HUES64 (cell line): ENCODE measurements around the gene TPK1.
"Not testable (repeated sequence)": the region's sequence is repeated elsewhere in the genome, so short reads cannot be mapped to it uniquely, and the experiment has no call there.

Experiments
- H3K27ac ChIP-seq: 2 replicates; pipeline ENCODE4 v1.7.0; 2013; ENCODE audit warnings: low read depth, low read length, inconsistent platforms
- H3K27me3 ChIP-seq: 2 replicates; pipeline ENCODE4 v1.6.1; 2013; ENCODE audit warnings: mild to moderate bottlenecking, low read length; ENCODE audit not compliant: insufficient read depth
- H3K36me3 ChIP-seq: 2 replicates; pipeline ENCODE4 v1.6.1; 2013; ENCODE audit warnings: mild to moderate bottlenecking, low read length; ENCODE audit not compliant: insufficient read depth
- H3K4me1 ChIP-seq: 2 replicates; pipeline ENCODE4 v1.6.1; 2013; ENCODE audit warnings: mild to moderate bottlenecking, low read length, moderate library complexity; ENCODE audit not compliant: insufficient read depth
- H3K4me3 ChIP-seq: 2 replicates; pipeline ENCODE4 v1.5.1; 2013; ENCODE audit warnings: mild to moderate bottlenecking, low read length, moderate library complexity
- H3K9ac ChIP-seq: 2 replicates; pipeline ENCODE4 v1.6.1; 2013; ENCODE audit warnings: mild to moderate bottlenecking, low read depth, low read length
- H3K9me3 ChIP-seq: 2 replicates; pipeline ENCODE4 v1.6.1; 2013; ENCODE audit warnings: low read depth, low read length; ENCODE audit not compliant: insufficient read depth
- WGBS: fragments of 150-250, 120-280 bp; methylation state at CpG from one replicate; pipeline ENCODE4 v1.1.7; 2013; ENCODE audit warnings: missing lambda C conversion rate; 5-methylcytosine and 5-hydroxymethylcytosine counted together

The TPK1 gene

GRCh38 chr7:144747936-144748335 is 87.9 kb downstream of the TPK1 start:
- 94% methylated on average over 2 of the region's 2 CpGs for WGBS
- Histone ChIP-seq H3K27ac (no peak overlapping the region), H3K4me3 (no peak overlapping the region), H3K9me3 (no peaks in the 10 kb centered on the region), H3K36me3 (no peaks in the 10 kb centered on the region), H3K27me3 (no peaks in the 10 kb centered on the region), H3K4me1 (no peaks in the 10 kb centered on the region), H3K9ac (no peak overlapping the region)

GRCh38 chr7:144738708-144739314 is 97.0 kb downstream of the TPK1 start:
- Histone ChIP-seq H3K9ac (no peak overlapping the region), H3K36me3 (no peaks in the 10 kb centered on the region), H3K27me3 (no peaks in the 10 kb centered on the region), H3K9me3 (no peaks in the 10 kb centered on the region), H3K4me1 (no peaks in the 10 kb centered on the region), H3K27ac (no peak overlapping the region), H3K4me3 (no peak overlapping the region)
- WGBS = 76% methylated on average over 5 of the region's 5 CpGs

- no peaks in the 10 kb centered on the region for H3K4me1 ChIP-seq
- no peaks in the 10 kb centered on the region for H3K9me3 ChIP-seq
- WGBS = 85% methylated on average over 2 of the region's 3 CpGs
Observed at GRCh38 chr7:144738146-144738545, 97.7 kb downstream of the TPK1 start.

GRCh38 chr7:144736880-144737493 is 98.9 kb downstream of the TPK1 start:
- no peak overlapping the region for H3K27ac ChIP-seq
- no peaks in the 10 kb centered on the region for H3K27me3 ChIP-seq
- H3K9me3 ChIP-seq = no peaks in the 10 kb centered on the region
- H3K9ac ChIP-seq = no peak overlapping the region
- H3K4me1 ChIP-seq = no peaks in the 10 kb centered on the region
- 32% methylated on average over 1 of the region's 1 CpG for WGBS
- H3K4me3 ChIP-seq = no peak overlapping the region
- H3K36me3 ChIP-seq = no peaks in the 10 kb centered on the region

More at GRCh38 chr7:144738146-144738545, 97.7 kb downstream of the TPK1 start:
- H3K27me3 ChIP-seq = no peaks in the 10 kb centered on the region
- no peak overlapping the region for H3K4me3 ChIP-seq
- H3K9ac ChIP-seq = no peak overlapping the region
- H3K27ac ChIP-seq = no peak overlapping the region
- no peaks in the 10 kb centered on the region for H3K36me3 ChIP-seq

- Histone ChIP-seq H3K4me3 (no peak overlapping the region), H3K9me3 (no peaks in the 10 kb centered on the region), H3K4me1 (no peaks in the 10 kb centered on the region), H3K36me3 (no peaks in the 10 kb centered on the region), H3K27me3 (no peaks in the 10 kb centered on the region), H3K9ac (no peak overlapping the region), H3K27ac (no peak overlapping the region)
- 93% methylated on average over 8 of the region's 8 CpGs for WGBS
Observed at GRCh38 chr7:144735505-144736276, 100.2 kb downstream of the TPK1 start.

GRCh38 chr7:144731661-144732351 is 104.0 kb downstream of the TPK1 start:
- Histone ChIP-seq H3K9ac (no peak overlapping the region), H3K36me3 (no peaks in the 10 kb centered on the region), H3K27ac (no peak overlapping the region), H3K9me3 (no peaks in the 10 kb centered on the region), H3K27me3 (no peaks in the 10 kb centered on the region), H3K4me3 (no peak overlapping the region), H3K4me1 (no peaks in the 10 kb centered on the region)
- WGBS = 93% methylated on average over 5 of the region's 6 CpGs

- Histone ChIP-seq H3K9me3 (no peaks in the 10 kb centered on the region), H3K27ac (no peak overlapping the region), H3K36me3 (no peaks in the 10 kb centered on the region), H3K4me3 (no peak overlapping the region), H3K9ac (no peak overlapping the region), H3K27me3 (no peaks in the 10 kb centered on the region), H3K4me1 (no peaks in the 10 kb centered on the region)
- no CpG with 5 or more reads among the region's 3 CpGs for WGBS
Observed at GRCh38 chr7:144730224-144730623, 105.6 kb downstream of the TPK1 start.

GRCh38 chr7:144729226-144729625 is 106.6 kb downstream of the TPK1 start:
- Histone ChIP-seq H3K36me3 (no peaks in the 10 kb centered on the region), H3K9ac (no peak overlapping the region), H3K27me3 (no peaks in the 10 kb centered on the region), H3K4me3 (no peak overlapping the region), H3K4me1 (no peaks in the 10 kb centered on the region), H3K9me3 (no peaks in the 10 kb centered on the region), H3K27ac (no peak overlapping the region)
- 100% methylated on average over 1 of the region's 2 CpGs for WGBS

- Histone ChIP-seq H3K9me3 (no peaks in the 10 kb centered on the region), H3K36me3 (no peaks in the 10 kb centered on the region), H3K9ac (no peak overlapping the region), H3K4me1 (no peaks in the 10 kb centered on the region), H3K27ac (no peak overlapping the region), H3K4me3 (no peak overlapping the region), H3K27me3 (no peaks in the 10 kb centered on the region)
- WGBS = 92% methylated on average over 4 of the region's 4 CpGs
Observed at GRCh38 chr7:144728551-144728950, 107.3 kb downstream of the TPK1 start.

- H3K4me1 ChIP-seq = not testable (repeated sequence)
Observed at GRCh38 chr7:144726840-144727239, 109.0 kb downstream of the TPK1 start.

GRCh38 chr7:144725070-144725469 is 110.8 kb downstream of the TPK1 start:
- WGBS = 100% methylated on average over 1 of the region's 1 CpG
- H3K27me3 ChIP-seq = no peaks in the 10 kb centered on the region
- no peak overlapping the region for H3K27ac ChIP-seq
- H3K9ac ChIP-seq = no peak overlapping the region
- no peak overlapping the region for H3K4me3 ChIP-seq
- H3K4me1 ChIP-seq = peaks cover 8% of the 10 kb centered on the region
- H3K9me3 ChIP-seq = no peaks in the 10 kb centered on the region
- H3K36me3 ChIP-seq = no peaks in the 10 kb centered on the region

More at GRCh38 chr7:144726840-144727239, 109.0 kb downstream of the TPK1 start:
- H3K9me3 ChIP-seq, H3K36me3 ChIP-seq, H3K27ac ChIP-seq, H3K4me3 ChIP-seq, H3K9ac ChIP-seq, H3K27me3 ChIP-seq: not testable (repeated sequence)
- 91% methylated on average over 12 of the region's 12 CpGs for WGBS
